Measurements from ENCODE around the gene SPINK5.

- TF ChIP-seq EP300 (conservative IDR thresholded peaks at IDR 0.05; ENCODE audit: poor library complexity, severe bottlenecking) (no peak), EZH2 (IDR thresholded peaks at IDR 0.05; ENCODE audit: borderline replicate concordance, insufficient read depth, low read length, poor library complexity, severe bottlenecking) (no peak), CTCF (IDR thresholded peaks at IDR 0.05; ENCODE audit: poor library complexity, severe bottlenecking) (no peak), POLR2AphosphoS5 (IDR thresholded peaks at IDR 0.05) (no peak), TAF1 (IDR thresholded peaks at IDR 0.05; ENCODE audit: low read depth) (no peak), REST (IDR thresholded peaks at IDR 0.05; ENCODE audit: borderline replicate concordance) (no peak), MXI1 (conservative IDR thresholded peaks at IDR 0.05; ENCODE audit: poor library complexity, severe bottlenecking) (no peak), RAD21 (conservative IDR thresholded peaks at IDR 0.05) (no peak)
These were observed 20.1 kb upstream of the SPINK5 start for GRCh38 chr5:148043705-148044104.

Measured in neural cell (in vitro differentiated cells).